K562 (cell line): Measurements from ENCODE around the gene SGMS1. TPM values are rescaled to one million over a fixed set of nuclear protein-coding genes. Genes with fewer than 3 reads are reported as not detected.
A peak's percentile ranks its signal among the peaks of the same experiment; 100 is the strongest.

Source experiments
- CAMTA2 ChIP-seq: fragments of 250-450 bp; sonication (Bioruptor Pico); conservative IDR thresholded peaks from 2 replicates; pipeline ENCODE4 v1.5.1; 2022
- CBFA2T2 ChIP-seq: fragments of 450-650 bp; conservative IDR thresholded peaks from 2 replicates; pipeline ENCODE4 v1.6.1; 2017; ENCODE audit warnings: mild to moderate bottlenecking
- CHD4 ChIP-seq: fragments of 200-600 bp; sonication (generic); IDR thresholded peaks from 3 replicates; pipeline ENCODE4 v1.6.1; 2012; ENCODE audit warnings: low read depth, mild to moderate bottlenecking, mixed read lengths, low read length, inconsistent platforms; ENCODE audit not compliant: insufficient read depth, insufficient replicate concordance, poor library complexity, severe bottlenecking
- HDGF ChIP-seq: fragments of 450-650 bp; IDR thresholded peaks from 2 replicates; pipeline ENCODE4 v1.6.1; 2016
- KDM1A ChIP-seq, 2 experiments: fragments of 450-650 bp; IDR thresholded peaks; 2 replicates each; pipeline ENCODE4 v1.6.1; 2016; ENCODE audit warnings: mild to moderate bottlenecking in 2 of 2
- L3MBTL2 ChIP-seq: fragments of 450-650 bp; IDR thresholded peaks from 2 replicates; pipeline ENCODE4 v1.6.1; 2016; ENCODE audit warnings: mild to moderate bottlenecking, moderate library complexity
- NR3C1 ChIP-seq: sonication (generic); formaldehyde crosslinking; IDR thresholded peaks from 2 replicates; pipeline ENCODE4 v1.8.1; 2022; ENCODE audit warnings: missing genetic modification reagents
- SMC3 ChIP-seq: conservative IDR thresholded peaks from 2 replicates; pipeline ENCODE4 v1.6.1; 2011; ENCODE audit warnings: low read depth, low read length, improper control_type of control experiment; ENCODE audit not compliant: insufficient read depth
- STAT5B ChIP-seq: fragments of 250-450 bp; sonication (Bioruptor Pico); IDR thresholded peaks from 2 replicates; pipeline ENCODE4 v1.8.0; 2021; ENCODE audit warnings: mild to moderate bottlenecking, inconsistent platforms
- TOE1 ChIP-seq, 2 experiments: fragments of 450-650 bp in 1 of 2; sonication (generic) in 1 of 2; formaldehyde crosslinking in 1 of 2; IDR thresholded peaks; 2 replicates each; pipeline versions ENCODE4 v1.7.1 to v1.8.0; 2016 to 2022; ENCODE audit warnings: borderline replicate concordance in 2 of 2, mild to moderate bottlenecking in 2 of 2, antibody characterized with exemption in 1 of 2, inconsistent platforms in 1 of 2, low read depth in 1 of 2, missing genetic modification reagents in 1 of 2, moderate library complexity in 1 of 2
- ZBTB7A ChIP-seq: IDR thresholded peaks from 2 replicates; pipeline ENCODE4 v1.6.1; 2011; ENCODE audit warnings: low read depth, mild to moderate bottlenecking, low read length, moderate library complexity, borderline replicate concordance; ENCODE audit not compliant: control insufficient read depth
- ZFX ChIP-seq: sonication (generic); formaldehyde crosslinking; IDR thresholded peaks from 2 replicates; pipeline ENCODE4 v1.8.0; 2022; ENCODE audit warnings: mild to moderate bottlenecking, missing genetic modification reagents, moderate library complexity
- ZNF830 ChIP-seq: fragments of 250-450 bp; sonication (Bioruptor Pico); IDR thresholded peaks from 2 replicates; pipeline ENCODE4 v1.5.0; 2021; ENCODE audit warnings: mild to moderate bottlenecking
- polyA plus RNA-seq, 8 experiments: library from polyadenylated mRNA; depleted of rRNA in 4 of 8; stranded (reverse) in 5 of 8; unstranded in 3 of 8; fragments of >200 nt; fragmentation: Nextera tagmentation in 2 of 8; fragmentation: Illumina TruSeq in 1 of 8; extraction: Ambion mirVana in 2 of 8; extraction: Trizol in 1 of 8; gene quantifications; 2 replicates each; pipeline versions ENCODE4 v1.2.1 to v1.2.3, GENCODE V29; 2011 to 2014; ENCODE audit warnings: inconsistent platforms in 1 of 8, missing spikeins in 1 of 8
- total RNA-seq, 7 experiments: library from RNA; depleted of rRNA in 6 of 7; stranded (reverse); fragments of >200 nt in 6 of 7; fragmentation: Illumina TruSeq in 2 of 7; extraction: Trizol in 2 of 7; gene quantifications; 2 replicates each; pipeline versions ENCODE4 v1.2.1 to v1.2.3, GENCODE V29; 2011 to 2021; ENCODE audit warnings: low replicate concordance in 1 of 7
- TF ChIP-seq, protein P1 (sequence below), 3 experiments: IDR thresholded peaks in 2 of 3; conservative IDR thresholded peaks in 1 of 3; 2 replicates each; pipeline ENCODE4 v1.5.1; 2011 to 2012; ENCODE audit warnings: low read length in 3 of 3, mild to moderate bottlenecking in 3 of 3, control low read depth in 2 of 3, improper control_type of control experiment in 1 of 3, inconsistent platforms in 1 of 3, low read depth in 1 of 3, mixed read lengths in 1 of 3, moderate library complexity in 1 of 3; ENCODE audit not compliant: insufficient read depth in 2 of 3
- TF ChIP-seq, protein P2 (sequence below): fragments of 450-650 bp; IDR thresholded peaks from 2 replicates; pipeline ENCODE4 v1.6.1; 2017; ENCODE audit warnings: antibody characterized with exemption
- TF ChIP-seq, protein P3 (sequence below): fragments of 200-800 bp; sonication (Bioruptor generic); IDR thresholded peaks from 2 replicates; pipeline ENCODE4 v1.6.1; 2017; ENCODE audit warnings: missing genetic modification characterization, missing compliant biosample characterization
- TF ChIP-seq, protein P4 (sequence below): sonication (generic); formaldehyde crosslinking; IDR thresholded peaks from 2 replicates; pipeline ENCODE4 v1.8.0; 2022; ENCODE audit warnings: mild to moderate bottlenecking, low read depth, missing genetic modification reagents
- TF ChIP-seq, protein P5 (sequence below): fragments of 250-450 bp; sonication (Bioruptor Pico); IDR thresholded peaks from 2 replicates; pipeline ENCODE4 v1.8.0; 2022; ENCODE audit warnings: inconsistent platforms

Gene SGMS1
- total and polyA plus RNA-seq, 9 of the 15 experiments (the other 6 are each of a cell fraction or from before 2014, with no cell fraction given): 22.6 to 232 (median 82.2) TPM

DNA sequence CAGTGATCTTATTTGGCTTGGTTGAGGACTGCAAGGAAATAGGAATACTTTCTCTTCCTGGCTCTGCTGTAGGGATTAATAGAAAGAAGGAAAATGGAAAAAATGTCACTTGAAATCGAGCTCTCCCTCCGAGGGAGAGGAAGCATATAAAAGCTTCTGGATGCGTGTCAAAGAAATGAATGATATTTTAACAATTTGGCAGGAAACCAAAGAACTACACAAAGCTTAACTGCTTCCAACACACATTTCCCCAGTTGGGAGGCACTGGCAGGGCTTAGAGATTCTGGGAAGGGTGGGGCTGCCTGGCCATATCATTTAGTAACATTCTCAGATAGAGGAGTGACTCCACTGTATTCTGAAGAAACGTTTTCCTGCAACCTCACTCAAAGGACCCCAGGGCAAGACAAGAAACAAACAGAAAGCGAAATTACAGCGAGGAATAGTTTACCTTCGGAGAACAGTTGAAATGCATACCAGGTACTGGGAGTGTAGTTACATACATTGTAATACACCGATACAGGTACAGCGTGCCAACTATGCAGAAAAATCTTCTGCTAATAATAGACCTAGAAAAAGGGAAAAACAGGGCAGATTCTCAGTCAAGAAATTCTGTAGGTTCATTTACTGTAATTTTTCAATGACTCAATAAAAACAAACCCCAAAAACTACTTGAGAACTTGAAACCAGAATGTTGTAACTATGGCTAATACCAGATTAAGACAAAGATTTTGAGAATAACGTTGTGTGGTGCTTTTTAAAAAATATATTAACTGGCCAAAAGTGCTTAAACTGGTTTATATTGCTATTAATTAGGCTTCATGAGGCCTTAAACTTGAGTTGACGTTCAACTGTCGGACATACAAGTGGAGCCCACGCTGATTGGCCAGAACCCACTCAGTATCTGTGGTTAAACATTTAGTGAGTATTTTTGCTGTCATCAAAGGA lies 296.7 kb downstream of the SGMS1 start (continued):
- TF ChIP-seq, protein P1, sequence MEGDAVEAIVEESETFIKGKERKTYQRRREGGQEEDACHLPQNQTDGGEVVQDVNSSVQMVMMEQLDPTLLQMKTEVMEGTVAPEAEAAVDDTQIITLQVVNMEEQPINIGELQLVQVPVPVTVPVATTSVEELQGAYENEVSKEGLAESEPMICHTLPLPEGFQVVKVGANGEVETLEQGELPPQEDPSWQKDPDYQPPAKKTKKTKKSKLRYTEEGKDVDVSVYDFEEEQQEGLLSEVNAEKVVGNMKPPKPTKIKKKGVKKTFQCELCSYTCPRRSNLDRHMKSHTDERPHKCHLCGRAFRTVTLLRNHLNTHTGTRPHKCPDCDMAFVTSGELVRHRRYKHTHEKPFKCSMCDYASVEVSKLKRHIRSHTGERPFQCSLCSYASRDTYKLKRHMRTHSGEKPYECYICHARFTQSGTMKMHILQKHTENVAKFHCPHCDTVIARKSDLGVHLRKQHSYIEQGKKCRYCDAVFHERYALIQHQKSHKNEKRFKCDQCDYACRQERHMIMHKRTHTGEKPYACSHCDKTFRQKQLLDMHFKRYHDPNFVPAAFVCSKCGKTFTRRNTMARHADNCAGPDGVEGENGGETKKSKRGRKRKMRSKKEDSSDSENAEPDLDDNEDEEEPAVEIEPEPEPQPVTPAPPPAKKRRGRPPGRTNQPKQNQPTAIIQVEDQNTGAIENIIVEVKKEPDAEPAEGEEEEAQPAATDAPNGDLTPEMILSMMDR (IDR thresholded peaks at IDR 0.05 in 2 of 3, conservative IDR thresholded peaks at IDR 0.05 in 1 of 3; ENCODE audit: insufficient read depth in 2 of 3, low read depth in 1 of 3, low read length in 3 of 3): peak in 1 of 3 experiments; percentile 16; a peak in 1 of 6 replicates
- TF ChIP-seq, protein P2, sequence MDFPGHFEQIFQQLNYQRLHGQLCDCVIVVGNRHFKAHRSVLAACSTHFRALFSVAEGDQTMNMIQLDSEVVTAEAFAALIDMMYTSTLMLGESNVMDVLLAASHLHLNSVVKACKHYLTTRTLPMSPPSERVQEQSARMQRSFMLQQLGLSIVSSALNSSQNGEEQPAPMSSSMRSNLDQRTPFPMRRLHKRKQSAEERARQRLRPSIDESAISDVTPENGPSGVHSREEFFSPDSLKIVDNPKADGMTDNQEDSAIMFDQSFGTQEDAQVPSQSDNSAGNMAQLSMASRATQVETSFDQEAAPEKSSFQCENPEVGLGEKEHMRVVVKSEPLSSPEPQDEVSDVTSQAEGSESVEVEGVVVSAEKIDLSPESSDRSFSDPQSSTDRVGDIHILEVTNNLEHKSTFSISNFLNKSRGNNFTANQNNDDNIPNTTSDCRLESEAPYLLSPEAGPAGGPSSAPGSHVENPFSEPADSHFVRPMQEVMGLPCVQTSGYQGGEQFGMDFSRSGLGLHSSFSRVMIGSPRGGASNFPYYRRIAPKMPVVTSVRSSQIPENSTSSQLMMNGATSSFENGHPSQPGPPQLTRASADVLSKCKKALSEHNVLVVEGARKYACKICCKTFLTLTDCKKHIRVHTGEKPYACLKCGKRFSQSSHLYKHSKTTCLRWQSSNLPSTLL: no peak
- TF ChIP-seq KDM1A (IDR thresholded peaks at IDR 0.05) (no peak), SMC3 (peak; percentile 44; the same call in 1 of the 2 replicates), STAT5B (CRISPR knock-in tag) (no peak), TOE1 (IDR thresholded peaks at IDR 0.05; ENCODE audit: borderline replicate concordance) (no peak), TOE1 (CRISPR knock-in tag; IDR thresholded peaks at IDR 0.05; ENCODE audit: borderline replicate concordance, low read depth) (no peak), HDGF (no peak), ZNF830 (no peak), CAMTA2 (0 out of 2 replicates have a peak, but pooled peaks have one; percentile 35), L3MBTL2 (no peak), ZBTB7A (no peak), NR3C1 (no peak), CBFA2T2 (no peak), CHD4 (no peak), ZFX (CRISPR knock-in tag) (peak; percentile 27; the same call in 1 of the 2 replicates)
- TF ChIP-seq, protein P3, sequence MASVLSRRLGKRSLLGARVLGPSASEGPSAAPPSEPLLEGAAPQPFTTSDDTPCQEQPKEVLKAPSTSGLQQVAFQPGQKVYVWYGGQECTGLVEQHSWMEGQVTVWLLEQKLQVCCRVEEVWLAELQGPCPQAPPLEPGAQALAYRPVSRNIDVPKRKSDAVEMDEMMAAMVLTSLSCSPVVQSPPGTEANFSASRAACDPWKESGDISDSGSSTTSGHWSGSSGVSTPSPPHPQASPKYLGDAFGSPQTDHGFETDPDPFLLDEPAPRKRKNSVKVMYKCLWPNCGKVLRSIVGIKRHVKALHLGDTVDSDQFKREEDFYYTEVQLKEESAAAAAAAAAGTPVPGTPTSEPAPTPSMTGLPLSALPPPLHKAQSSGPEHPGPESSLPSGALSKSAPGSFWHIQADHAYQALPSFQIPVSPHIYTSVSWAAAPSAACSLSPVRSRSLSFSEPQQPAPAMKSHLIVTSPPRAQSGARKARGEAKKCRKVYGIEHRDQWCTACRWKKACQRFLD (CRISPR knock-in tag): peak; percentile 98
- TF ChIP-seq, protein P4, sequence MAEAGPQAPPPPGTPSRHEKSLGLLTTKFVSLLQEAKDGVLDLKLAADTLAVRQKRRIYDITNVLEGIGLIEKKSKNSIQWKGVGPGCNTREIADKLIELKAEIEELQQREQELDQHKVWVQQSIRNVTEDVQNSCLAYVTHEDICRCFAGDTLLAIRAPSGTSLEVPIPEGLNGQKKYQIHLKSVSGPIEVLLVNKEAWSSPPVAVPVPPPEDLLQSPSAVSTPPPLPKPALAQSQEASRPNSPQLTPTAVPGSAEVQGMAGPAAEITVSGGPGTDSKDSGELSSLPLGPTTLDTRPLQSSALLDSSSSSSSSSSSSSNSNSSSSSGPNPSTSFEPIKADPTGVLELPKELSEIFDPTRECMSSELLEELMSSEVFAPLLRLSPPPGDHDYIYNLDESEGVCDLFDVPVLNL (CRISPR knock-in tag): no peak
- TF ChIP-seq, protein P5, sequence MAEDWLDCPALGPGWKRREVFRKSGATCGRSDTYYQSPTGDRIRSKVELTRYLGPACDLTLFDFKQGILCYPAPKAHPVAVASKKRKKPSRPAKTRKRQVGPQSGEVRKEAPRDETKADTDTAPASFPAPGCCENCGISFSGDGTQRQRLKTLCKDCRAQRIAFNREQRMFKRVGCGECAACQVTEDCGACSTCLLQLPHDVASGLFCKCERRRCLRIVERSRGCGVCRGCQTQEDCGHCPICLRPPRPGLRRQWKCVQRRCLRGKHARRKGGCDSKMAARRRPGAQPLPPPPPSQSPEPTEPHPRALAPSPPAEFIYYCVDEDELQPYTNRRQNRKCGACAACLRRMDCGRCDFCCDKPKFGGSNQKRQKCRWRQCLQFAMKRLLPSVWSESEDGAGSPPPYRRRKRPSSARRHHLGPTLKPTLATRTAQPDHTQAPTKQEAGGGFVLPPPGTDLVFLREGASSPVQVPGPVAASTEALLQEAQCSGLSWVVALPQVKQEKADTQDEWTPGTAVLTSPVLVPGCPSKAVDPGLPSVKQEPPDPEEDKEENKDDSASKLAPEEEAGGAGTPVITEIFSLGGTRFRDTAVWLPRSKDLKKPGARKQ (CRISPR knock-in tag): no peak
